ENCODE results near the gene SYNPO2. TPM values are rescaled to one million over a fixed set of nuclear protein-coding genes. Genes with fewer than 3 reads are reported as not detected.

The SYNPO2 gene
- total RNA-seq, 4 donors from 2014 or later: 1,547 to 3,168 (median 2,047) TPM

DNA sequence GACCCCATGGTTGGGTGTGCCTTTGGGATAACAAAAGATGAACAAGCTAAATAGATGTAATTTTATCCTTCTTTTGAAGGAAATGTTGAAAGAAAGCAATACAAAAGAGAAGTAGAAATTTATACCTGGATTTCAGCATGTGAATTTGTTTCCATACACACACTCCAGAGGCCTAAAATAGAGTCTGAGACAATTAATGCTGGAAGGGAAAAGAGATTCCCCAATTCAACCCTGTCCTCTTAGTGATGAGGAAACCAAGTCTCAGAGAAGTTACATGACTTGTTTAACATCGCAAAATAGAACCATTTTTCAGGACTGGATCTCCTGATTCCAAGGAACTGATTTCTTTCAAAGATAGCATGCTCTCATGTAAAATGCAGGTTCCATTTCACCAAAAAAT is 209.7 kb downstream of the SYNPO2 start:
- no peak for ATAC-seq
- Histone ChIP-seq H3K4me1 (peaks cover 0 to 23% (median 3%) of the 10 kb centered on the region in 3 donors), H3K36me3 (no peaks in the 10 kb centered on the region), H3K4me3 (no peak overlapping the region), H3K27ac (no peak overlapping the region), H3K9me3 (no peaks in the 10 kb centered on the region), H3K27me3 (no peaks in the 10 kb centered on the region)
- TF ChIP-seq POLR2A (IDR thresholded peaks at IDR 0.05) (no peak), EP300 (IDR thresholded peaks at IDR 0.05) (no peak), POLR2AphosphoS5 (IDR thresholded peaks at IDR 0.05) (no peak)
- TF ChIP-seq, protein P1, sequence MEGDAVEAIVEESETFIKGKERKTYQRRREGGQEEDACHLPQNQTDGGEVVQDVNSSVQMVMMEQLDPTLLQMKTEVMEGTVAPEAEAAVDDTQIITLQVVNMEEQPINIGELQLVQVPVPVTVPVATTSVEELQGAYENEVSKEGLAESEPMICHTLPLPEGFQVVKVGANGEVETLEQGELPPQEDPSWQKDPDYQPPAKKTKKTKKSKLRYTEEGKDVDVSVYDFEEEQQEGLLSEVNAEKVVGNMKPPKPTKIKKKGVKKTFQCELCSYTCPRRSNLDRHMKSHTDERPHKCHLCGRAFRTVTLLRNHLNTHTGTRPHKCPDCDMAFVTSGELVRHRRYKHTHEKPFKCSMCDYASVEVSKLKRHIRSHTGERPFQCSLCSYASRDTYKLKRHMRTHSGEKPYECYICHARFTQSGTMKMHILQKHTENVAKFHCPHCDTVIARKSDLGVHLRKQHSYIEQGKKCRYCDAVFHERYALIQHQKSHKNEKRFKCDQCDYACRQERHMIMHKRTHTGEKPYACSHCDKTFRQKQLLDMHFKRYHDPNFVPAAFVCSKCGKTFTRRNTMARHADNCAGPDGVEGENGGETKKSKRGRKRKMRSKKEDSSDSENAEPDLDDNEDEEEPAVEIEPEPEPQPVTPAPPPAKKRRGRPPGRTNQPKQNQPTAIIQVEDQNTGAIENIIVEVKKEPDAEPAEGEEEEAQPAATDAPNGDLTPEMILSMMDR (IDR thresholded peaks at IDR 0.05): no peak
- WGBS, 2 donors (ENCODE audit: low coverage in 1 of 2): 89 to 91% methylated on average over 1 of the region's 1 CpG

DNA sequence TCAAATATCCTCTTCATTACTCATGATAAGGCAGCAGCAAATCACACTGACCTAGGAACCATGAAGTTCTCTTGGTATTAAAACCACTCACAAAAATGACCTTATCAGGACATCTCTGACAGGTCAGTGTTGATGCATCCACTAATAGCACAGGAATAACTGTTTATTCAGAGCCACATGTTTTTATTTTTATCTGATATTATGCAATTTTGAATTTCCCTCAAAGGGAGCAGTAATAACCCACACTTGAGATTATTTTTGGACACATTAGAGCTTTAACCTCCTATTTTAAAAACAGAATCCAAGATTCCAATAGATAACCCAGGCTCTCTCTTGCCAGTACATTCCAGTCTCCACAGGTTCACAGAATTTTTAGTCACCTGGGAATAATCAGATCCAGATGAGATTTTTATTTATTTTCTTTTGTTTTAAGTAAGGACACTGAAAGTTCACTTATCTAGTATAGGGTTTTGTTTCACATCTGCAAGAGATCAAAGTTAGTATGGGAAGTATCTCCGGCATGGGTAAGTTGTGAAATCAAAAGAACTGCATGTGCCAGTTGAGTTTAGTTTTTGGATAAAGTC is 210.7 kb downstream of the SYNPO2 start:
- no peaks in the 10 kb centered on the region for H3K27me3 ChIP-seq
- 44 to 63% methylated on average over 1 of the region's 1 CpG for WGBS, 2 donors (ENCODE audit: low coverage in 1 of 2)
- TF ChIP-seq EP300 (IDR thresholded peaks at IDR 0.05): no peak
- TF ChIP-seq POLR2AphosphoS5 (IDR thresholded peaks at IDR 0.05): peak; percentile 2

DNA sequence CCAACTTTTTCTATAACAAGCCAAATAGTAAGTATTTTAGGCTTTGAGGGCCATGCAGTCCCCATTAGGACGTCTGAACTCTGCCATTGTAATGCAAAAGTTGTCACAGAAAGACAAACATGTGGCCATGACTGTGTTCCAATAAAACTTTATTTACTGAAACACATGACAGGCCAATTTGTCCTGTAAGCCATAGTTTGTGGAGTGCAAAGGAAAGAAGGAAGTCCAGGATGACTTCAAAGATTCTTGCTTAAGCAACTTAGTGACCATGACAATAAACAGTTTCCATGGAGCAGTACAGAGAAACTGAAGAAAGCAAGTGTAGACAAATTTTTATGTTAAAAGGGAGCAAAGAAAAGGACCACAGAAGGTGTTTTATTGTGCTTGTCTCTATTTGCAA is 212.0 kb downstream of the SYNPO2 start:
- WGBS, 2 donors (ENCODE audit: low coverage in 1 of 2): 0% methylated on average over 1 of the region's 1 CpG
- Histone ChIP-seq H3K4me3 (no peak overlapping the region), H3K4me1 (peaks cover 0 to 28% (median 3%) of the 10 kb centered on the region in 3 donors), H3K36me3 (no peaks in the 10 kb centered on the region), H3K27ac (peak overlapping the region in 1 of 4 donors; percentile 21), H3K9me3 (no peaks in the 10 kb centered on the region), H3K27me3 (no peaks in the 10 kb centered on the region)
- ATAC-seq: no peak
- TF ChIP-seq EP300 (IDR thresholded peaks at IDR 0.05) (no peak), POLR2A (IDR thresholded peaks at IDR 0.05) (no peak), POLR2AphosphoS5 (IDR thresholded peaks at IDR 0.05) (no peak)
- TF ChIP-seq, protein P1 (IDR thresholded peaks at IDR 0.05): no peak

More for the DNA sequence above, 210.7 kb downstream of the SYNPO2 start:
- H3K4me3 ChIP-seq: no peak overlapping the region
- peaks cover 0 to 25% (median 3%) of the 10 kb centered on the region in 3 donors for H3K4me1 ChIP-seq
- peak; percentile 72 for ATAC-seq
- H3K27ac ChIP-seq: peak overlapping the region in 1 of 4 donors; percentile 42
- H3K36me3 ChIP-seq: no peaks in the 10 kb centered on the region
- no peaks in the 10 kb centered on the region for H3K9me3 ChIP-seq

DNA sequence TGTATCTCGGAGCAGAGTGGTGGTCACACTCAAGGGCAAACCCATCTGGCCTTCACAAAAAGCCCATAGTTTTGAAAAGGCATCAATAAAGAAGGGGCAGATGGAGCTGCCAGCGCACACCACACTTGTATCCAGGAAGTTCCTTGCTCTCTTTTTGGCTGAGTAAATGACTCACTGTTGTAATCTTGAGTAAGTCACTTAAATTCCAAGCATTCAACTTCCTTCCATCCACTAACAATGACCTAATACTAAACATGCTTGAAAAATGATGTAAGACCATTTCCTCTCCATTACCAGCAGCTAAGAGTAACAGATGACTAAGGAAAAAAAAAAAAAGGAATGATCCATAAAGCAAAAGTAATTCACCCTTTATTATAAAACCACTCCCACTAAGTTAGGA is 214.6 kb downstream of the SYNPO2 start:
- Histone ChIP-seq H3K4me3 (no peak overlapping the region), H3K27ac (peak overlapping the region in 3 of 4 donors; percentile 25 to 62 (median 36)), H3K9me3 (no peaks in the 10 kb centered on the region), H3K36me3 (no peaks in the 10 kb centered on the region), H3K27me3 (no peaks in the 10 kb centered on the region), H3K4me1 (peaks cover 0 to 35% (median 3%) of the 10 kb centered on the region in 3 donors)
- ATAC-seq: peak; percentile 86
- WGBS, 2 donors (ENCODE audit: low coverage in 1 of 2): 32 to 60% methylated on average over 1 to 2 of the region's 2 CpGs
- TF ChIP-seq POLR2AphosphoS5 (IDR thresholded peaks at IDR 0.05) (peak; percentile 94), EP300 (IDR thresholded peaks at IDR 0.05) (no peak)

DNA sequence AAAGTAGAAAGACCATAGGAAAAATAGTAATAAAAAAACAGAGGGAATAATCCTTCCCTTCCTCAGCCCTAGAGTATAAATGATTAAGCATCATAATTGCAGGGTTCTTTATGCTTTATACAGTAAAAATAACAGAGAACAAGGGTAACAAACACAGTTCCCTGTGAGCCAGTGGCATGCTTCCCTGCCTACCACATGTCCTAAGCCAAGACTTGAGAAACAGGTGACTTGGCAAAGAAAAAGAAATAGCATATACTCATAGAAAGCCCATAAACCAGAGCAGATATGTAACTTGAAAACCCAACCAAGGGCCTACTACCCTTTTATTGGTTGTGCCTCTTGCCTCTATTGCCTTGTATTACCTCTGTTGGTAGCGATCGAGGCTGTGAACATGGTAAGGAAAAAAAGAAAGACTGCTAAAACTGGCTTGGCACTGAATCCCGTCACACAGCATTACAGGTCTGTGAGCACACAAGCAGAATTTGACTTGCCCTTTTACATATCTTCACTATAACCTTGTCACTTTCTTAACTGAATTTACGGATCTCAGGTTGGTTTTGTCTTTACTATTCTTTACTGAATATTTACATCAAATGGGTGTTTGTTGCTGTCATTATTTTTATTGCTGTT is 216.1 kb downstream of the SYNPO2 start:
- 91 to 94% methylated on average over 4 of the region's 4 CpGs for WGBS, 2 donors (ENCODE audit: low coverage in 1 of 2)
- Histone ChIP-seq H3K4me3 (no peak overlapping the region), H3K27me3 (no peaks in the 10 kb centered on the region), H3K36me3 (no peaks in the 10 kb centered on the region), H3K4me1 (peaks cover 0 to 23% (median 3%) of the 10 kb centered on the region in 3 donors), H3K27ac (no peak overlapping the region), H3K9me3 (no peaks in the 10 kb centered on the region)
- ATAC-seq: no peak
- no peak for TF ChIP-seq EP300 (IDR thresholded peaks at IDR 0.05)
- no peak for TF ChIP-seq POLR2A (IDR thresholded peaks at IDR 0.05)

DNA sequence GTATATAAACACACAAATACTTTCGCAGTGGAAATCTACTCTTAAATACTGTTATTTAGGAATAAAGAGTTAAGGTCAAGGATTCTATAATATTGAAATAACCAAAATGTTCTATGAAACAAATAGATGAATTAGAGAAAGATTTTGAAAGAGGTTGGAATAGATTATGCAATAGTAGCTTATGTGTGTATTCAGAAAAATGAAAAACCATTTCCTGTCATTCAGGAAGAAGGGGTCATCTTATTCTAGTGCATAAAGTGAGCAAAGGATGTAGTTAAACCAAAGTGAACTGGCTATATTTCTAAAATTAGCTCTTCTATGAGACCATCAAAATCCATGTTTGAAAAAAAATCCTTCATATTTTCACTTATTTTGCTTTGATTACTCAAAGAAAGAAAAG is 217.0 kb downstream of the SYNPO2 start:
- Histone ChIP-seq H3K36me3 (no peaks in the 10 kb centered on the region), H3K4me3 (no peak overlapping the region), H3K27me3 (no peaks in the 10 kb centered on the region), H3K9me3 (no peaks in the 10 kb centered on the region), H3K27ac (peak overlapping the region in 1 of 4 donors; percentile 10), H3K4me1 (peaks cover 0 to 23% (median 3%) of the 10 kb centered on the region in 3 donors)
- TF ChIP-seq EP300 (IDR thresholded peaks at IDR 0.05) (no peak), POLR2A (IDR thresholded peaks at IDR 0.05) (no peak), POLR2AphosphoS5 (IDR thresholded peaks at IDR 0.05) (no peak)
- TF ChIP-seq, protein P1 (IDR thresholded peaks at IDR 0.05): no peak
- WGBS, 2 donors (ENCODE audit: low coverage in 1 of 2): 86 to 100% methylated on average over 1 of the region's 1 CpG
- ATAC-seq: no peak
